Mesodermal cell (in vitro differentiated cells): ENCODE data around the gene NT5C2. TPM values are rescaled to one million over a fixed set of nuclear protein-coding genes. Genes with fewer than 3 reads are reported as not detected.
A peak's percentile ranks its signal among the peaks of the same experiment; 100 is the strongest.
"Not testable (repeated sequence)": the region's sequence is repeated elsewhere in the genome, so short reads cannot be mapped to it uniquely, and the experiment has no call there.

ENCODE experiments used
- H3K27ac ChIP-seq: 2 replicates; pipeline ENCODE4 v1.7.0; 2013; ENCODE audit warnings: mild to moderate bottlenecking, low read depth, low read length, moderate library complexity; ENCODE audit not compliant: severe bottlenecking
- H3K36me3 ChIP-seq: 2 replicates; pipeline ENCODE4 v1.7.1; 2013; ENCODE audit warnings: mild to moderate bottlenecking, low read length, moderate library complexity; ENCODE audit not compliant: control insufficient read depth, insufficient read depth
- H3K4me1 ChIP-seq: one replicate; pipeline ENCODE4 v1.7.1; 2013; ENCODE audit warnings: mild to moderate bottlenecking, low read length; ENCODE audit not compliant: insufficient read depth, control insufficient read depth, poor library complexity, severe bottlenecking
- H3K4me3 ChIP-seq: 2 replicates; pipeline ENCODE4 v1.7.0; 2013; ENCODE audit warnings: low read length, control low read depth, mild to moderate bottlenecking; ENCODE audit not compliant: insufficient read depth, poor library complexity, severe bottlenecking; ENCODE audit errors: extremely low read depth
- H3K9me3 ChIP-seq: 2 replicates; pipeline ENCODE4 v1.7.1; 2013; ENCODE audit warnings: mild to moderate bottlenecking, low read length, moderate library complexity; ENCODE audit not compliant: control insufficient read depth
- WGBS, 2 experiments: methylation state at CpG; one replicate each; pipeline ENCODE4 v1.1.5; 2013; ENCODE audit warnings: missing lambda C conversion rate in 2 of 2; ENCODE audit not compliant: insufficient coverage in 2 of 2; 5-methylcytosine and 5-hydroxymethylcytosine counted together
- polyA plus RNA-seq, 2 experiments: library from polyadenylated mRNA; stranded (reverse); fragments of 50-300 nt; gene quantifications; one replicate each; pipeline ENCODE4 v1.2.3, GENCODE V29; 2013

Gene NT5C2
- polyA plus RNA-seq (2013, experiment 1 of 2): 62.5 TPM
- polyA plus RNA-seq (2013, experiment 2 of 2): 65.1 TPM

GRCh38 chr10:103193107-103193819 is at the start of gene NT5C2:
TSS of gene NT5C2 (minus strand) at chr10:103193272. CDS start at chr10:103174958, 18,314 bp downstream.
- Histone ChIP-seq H3K9me3 (no peaks in the 10 kb centered on the region), H3K4me3 (peak within 1 kb of the TSS; percentile 83), H3K27ac (peak within 1 kb of the TSS; percentile 97), H3K36me3 (peaks cover 13% of the 10 kb centered on the region), H3K4me1 (peaks cover 24% of the 10 kb centered on the region)
- 3% methylated on average over 57 to 59 of the region's 62 CpGs for WGBS, 2 experiments

DNA sequence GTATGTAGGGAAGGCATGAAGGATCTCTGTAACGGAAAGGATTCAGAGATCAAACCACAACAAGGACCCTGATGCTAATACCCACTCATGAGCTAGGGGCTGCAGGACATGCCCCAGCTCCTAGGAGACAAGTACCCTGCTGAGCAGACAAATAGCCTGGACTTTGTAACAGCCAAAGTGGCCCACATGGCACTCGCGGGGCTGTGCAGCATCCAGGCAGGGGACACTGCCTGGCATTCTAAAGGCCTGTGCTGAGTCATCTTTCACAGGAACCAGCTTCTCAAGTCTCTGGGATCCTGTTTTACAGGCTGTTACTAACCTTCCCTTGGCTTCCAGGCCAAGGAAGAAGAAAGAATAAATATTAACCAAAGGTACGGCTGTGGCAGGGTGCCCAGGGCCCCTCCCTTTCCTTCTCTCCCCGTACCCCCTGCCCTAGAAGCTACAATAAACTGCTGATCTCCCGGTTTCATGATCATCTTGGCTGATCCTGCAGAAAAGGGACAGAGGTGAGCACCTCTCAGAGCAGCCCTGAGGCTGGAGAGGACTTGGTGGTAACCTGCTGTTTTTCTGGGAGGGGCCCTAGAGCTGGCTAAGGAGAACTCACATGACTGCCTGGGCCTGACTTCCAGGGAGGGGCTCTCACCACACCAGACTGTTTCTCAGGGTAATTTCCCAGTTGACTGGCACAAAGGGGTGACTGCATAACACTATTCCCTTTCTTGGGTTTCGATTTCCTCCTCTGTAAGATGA is 48.4 kb upstream of the NT5C2 start:
- H3K4me1 ChIP-seq: peaks cover 13% of the 10 kb centered on the region
- no peak overlapping the region for H3K4me3 ChIP-seq
- no peaks in the 10 kb centered on the region for H3K9me3 ChIP-seq
- no peaks in the 10 kb centered on the region for H3K36me3 ChIP-seq
- 66 to 77% methylated on average over 5 to 6 of the region's 7 CpGs for WGBS, 2 experiments
- H3K27ac ChIP-seq: peak overlapping the region; percentile 79

- H3K4me1 ChIP-seq: peaks cover 13% of the 10 kb centered on the region
- H3K9me3 ChIP-seq: no peaks in the 10 kb centered on the region
- H3K4me3 ChIP-seq: no peak overlapping the region
- no peaks in the 10 kb centered on the region for H3K36me3 ChIP-seq
- no peak overlapping the region for H3K27ac ChIP-seq
- WGBS, 2 experiments: 73 to 74% methylated on average over 8 of the region's 11 CpGs
Observed at GRCh38 chr10:103238506-103239252, 45.6 kb upstream of the NT5C2 start.

DNA sequence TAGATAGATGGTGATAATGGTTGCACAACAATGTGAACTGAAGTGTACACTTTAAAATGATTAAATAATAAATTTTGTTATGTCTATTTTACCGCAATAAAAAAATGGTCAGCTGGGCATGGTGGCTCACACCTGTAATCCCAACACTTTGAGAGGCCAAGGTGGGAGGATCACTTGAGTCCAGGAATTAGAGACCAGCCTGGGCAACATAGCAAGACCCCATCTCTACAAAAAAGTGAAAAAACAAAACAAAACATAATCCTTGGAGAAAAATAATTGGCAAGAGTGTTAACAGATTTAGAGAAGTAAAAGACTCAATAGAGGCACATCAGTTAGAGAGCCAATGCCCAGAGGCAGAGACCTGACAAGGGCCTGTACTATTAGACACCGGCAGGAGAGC is 42.7 kb upstream of the NT5C2 start:
- H3K4me3 ChIP-seq: no peak overlapping the region
- H3K27ac ChIP-seq: no peak overlapping the region
- H3K4me1 ChIP-seq: peaks cover 21% of the 10 kb centered on the region
- WGBS, 2 experiments: 89 to 100% methylated on average over 1 to 2 of the region's 2 CpGs
- H3K9me3 ChIP-seq: no peaks in the 10 kb centered on the region
- H3K36me3 ChIP-seq: no peaks in the 10 kb centered on the region

- H3K9me3 ChIP-seq: no peaks in the 10 kb centered on the region
- H3K4me1 ChIP-seq: peaks cover 32% of the 10 kb centered on the region
- WGBS, 2 experiments: 64 to 76% methylated on average over 3 to 5 of the region's 7 CpGs
- no peak overlapping the region for H3K4me3 ChIP-seq
- no peak overlapping the region for H3K27ac ChIP-seq
- no peaks in the 10 kb centered on the region for H3K36me3 ChIP-seq
Observed at GRCh38 chr10:103232772-103233488, 39.9 kb upstream of the NT5C2 start.

DNA sequence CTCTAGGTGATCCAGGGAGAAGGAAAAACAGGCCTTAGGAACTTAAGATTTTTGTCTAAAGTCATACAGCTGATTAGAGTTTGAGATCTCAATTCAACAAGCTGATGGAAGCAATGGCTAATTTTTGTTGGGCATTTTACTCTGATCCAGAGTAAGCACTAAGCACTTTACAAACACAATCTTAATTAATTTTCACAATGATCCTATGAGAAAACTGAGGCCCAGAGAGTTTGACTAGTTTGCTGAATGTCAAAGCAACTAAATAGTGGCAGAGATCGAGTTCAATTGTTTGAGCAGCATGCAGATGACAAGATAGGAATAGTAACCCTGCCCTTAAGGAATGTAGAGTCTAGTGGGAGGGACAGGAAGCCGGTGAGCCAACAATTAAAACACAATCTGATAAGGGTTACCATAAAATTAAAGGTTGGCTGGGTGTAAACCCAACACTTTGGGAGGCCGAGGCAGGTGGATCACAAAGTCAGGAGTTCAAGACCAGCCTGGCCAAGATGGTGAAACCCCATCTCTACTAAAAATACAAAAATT is 39.1 kb upstream of the NT5C2 start:
- no peaks in the 10 kb centered on the region for H3K9me3 ChIP-seq
- peak overlapping the region; percentile 99 for H3K27ac ChIP-seq
- H3K36me3 ChIP-seq: no peaks in the 10 kb centered on the region
- WGBS, 2 experiments: 82 to 91% methylated on average over 2 of the region's 3 CpGs
- no peak overlapping the region for H3K4me3 ChIP-seq
- H3K4me1 ChIP-seq: peaks cover 32% of the 10 kb centered on the region

DNA sequence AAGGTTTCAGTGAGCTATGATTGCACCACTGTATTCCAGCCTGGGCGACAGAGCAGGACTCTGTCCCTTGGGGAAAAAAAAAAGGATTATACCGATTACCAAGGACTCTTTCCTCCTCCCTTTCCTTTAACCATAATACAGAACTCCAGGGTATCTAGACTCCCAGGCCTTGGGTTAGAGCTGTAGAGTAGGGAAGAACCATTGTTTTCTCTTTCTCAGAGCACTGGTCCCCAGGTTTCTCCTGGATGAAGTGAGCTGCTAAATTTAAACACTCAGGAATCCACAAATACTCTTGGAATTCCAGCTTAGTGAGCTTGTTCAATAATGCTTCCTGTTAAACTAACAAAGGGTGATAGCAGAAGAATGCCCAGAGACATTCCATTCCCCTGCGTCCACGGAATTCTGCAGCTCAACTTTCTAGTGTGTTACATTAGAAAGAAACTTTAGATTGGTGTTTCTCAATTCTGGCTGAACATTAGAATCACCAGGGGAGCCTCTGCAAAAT is 38.0 kb upstream of the NT5C2 start:
- Histone ChIP-seq H3K4me3 (no peak overlapping the region), H3K36me3 (no peaks in the 10 kb centered on the region), H3K4me1 (peaks cover 32% of the 10 kb centered on the region), H3K27ac (peak overlapping the region; percentile 99), H3K9me3 (no peaks in the 10 kb centered on the region)
- WGBS, 2 experiments: 10% methylated on average over 2 of the region's 4 CpGs; no CpG with 5 or more reads in 1 of the 2 experiments

DNA sequence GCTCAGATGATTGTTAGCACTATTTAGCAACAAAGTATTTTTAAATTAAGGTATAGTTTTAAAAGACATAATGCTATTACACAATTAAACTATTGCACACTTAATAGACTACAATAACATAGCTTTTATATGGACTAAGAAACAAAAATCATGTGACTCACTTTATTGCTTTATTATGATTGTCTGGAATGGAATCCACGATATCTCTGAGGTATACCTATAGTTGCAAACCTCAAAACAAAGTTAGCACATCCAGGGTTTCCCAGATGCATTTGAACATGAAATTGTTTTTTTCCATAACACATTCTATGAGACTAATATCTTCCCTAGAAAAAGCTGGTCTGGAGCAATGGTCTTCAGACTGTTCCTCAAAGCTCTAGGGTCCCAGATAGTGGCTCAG is 34.3 kb upstream of the NT5C2 start:
- H3K4me3 ChIP-seq: no peak overlapping the region
- peaks cover 26% of the 10 kb centered on the region for H3K4me1 ChIP-seq
- 100% methylated on average over 1 of the region's 1 CpG; no CpG with 5 or more reads in 1 of the 2 experiments for WGBS, 2 experiments
- H3K36me3 ChIP-seq: no peaks in the 10 kb centered on the region
- H3K27ac ChIP-seq: no peak overlapping the region
- H3K9me3 ChIP-seq: peaks cover 17% of the 10 kb centered on the region

GRCh38 chr10:103225939-103226338 is 32.9 kb upstream of the NT5C2 start:
- no peak overlapping the region for H3K27ac ChIP-seq
- no peak overlapping the region for H3K4me3 ChIP-seq
- H3K4me1 ChIP-seq: peaks cover 13% of the 10 kb centered on the region
- peaks cover 17% of the 10 kb centered on the region for H3K9me3 ChIP-seq
- no peaks in the 10 kb centered on the region for H3K36me3 ChIP-seq

GRCh38 chr10:103224721-103225120 is 31.6 kb upstream of the NT5C2 start:
- H3K4me1 ChIP-seq, H3K4me3 ChIP-seq, H3K27ac ChIP-seq, H3K36me3 ChIP-seq: not testable (repeated sequence)
- 91 to 94% methylated on average over 3 of the region's 5 CpGs for WGBS, 2 experiments
- H3K9me3 ChIP-seq: peaks cover 17% of the 10 kb centered on the region
